A673 (cell line): ENCODE results near the gene RAB38. TPM values are rescaled to one million over a fixed set of nuclear protein-coding genes. Genes with fewer than 3 reads are reported as not detected.
A peak's percentile ranks its signal among the peaks of the same experiment; 100 is the strongest.

Experiments
- Bru-seq: library from RNA; stranded (reverse); fragments of 400-500 nt; gene quantifications from one replicate; lab custom pipeline; 2021; lab: Mats Ljungman, UMichigan
- BruChase-seq, 2 experiments: library from RNA; stranded (reverse); fragments of 400-500 nt; gene quantifications; one replicate each; lab custom pipeline; 2021; lab: Mats Ljungman, UMichigan
- BruUV-seq: library from RNA; stranded (reverse); fragments of 400-500 nt; replicated peaks from 2 replicates; lab custom pipeline; 2021; lab: Mats Ljungman, UMichigan
- CTCF ChIA-PET: fragments of 300-600 bp; sonication (Branson Sonifier 250); formaldehyde crosslinking; loops from one replicate; lab custom pipeline; 2022; ENCODE audit warnings: antibody characterized with exemption; lab: Charles Lee
- POLR2A ChIA-PET: fragments of 300-600 bp; sonication (Branson Sonifier 250); formaldehyde crosslinking; loops from one replicate; lab custom pipeline; 2022; ENCODE audit warnings: antibody characterized with exemption; ENCODE audit not compliant: low non-redundant PET; lab: Charles Lee
- DNase-seq: peaks from one replicate; pipeline ENCODE4 v3.0.0-alpha.2; 2015; ENCODE audit warnings: low spot score
- H3K27ac ChIP-seq: fragments of 200-600 bp; sonication (generic); 2 replicates; pipeline ENCODE4 v1.5.1; 2016; ENCODE audit warnings: mixed run types, low read depth, mild to moderate bottlenecking, mixed read lengths, antibody characterized with exemption, low read length; ENCODE audit not compliant: poor library complexity, severe bottlenecking
- H3K27me3 ChIP-seq: fragments of 200-600 bp; sonication (generic); replicated peaks from 2 replicates; pipeline ENCODE4 v1.6.1; 2017; ENCODE audit warnings: mixed run types, low read depth, mild to moderate bottlenecking, mixed read lengths, antibody characterized with exemption, low read length; ENCODE audit not compliant: insufficient read depth, poor library complexity
- H3K36me3 ChIP-seq: fragments of 200-600 bp; sonication (generic); 2 replicates; pipeline ENCODE4 v1.6.1; 2016; ENCODE audit warnings: mixed run types, mild to moderate bottlenecking, mixed read lengths, antibody characterized with exemption, low read length; ENCODE audit not compliant: insufficient read depth, poor library complexity, severe bottlenecking
- H3K4me1 ChIP-seq: fragments of 200-600 bp; sonication (generic); 2 replicates; pipeline ENCODE4 v1.6.1; 2017; ENCODE audit warnings: mixed run types, mild to moderate bottlenecking, mixed read lengths, antibody characterized with exemption, low read length; ENCODE audit not compliant: insufficient read depth, poor library complexity, severe bottlenecking
- H3K4me3 ChIP-seq: fragments of 200-600 bp; sonication (generic); 2 replicates; pipeline ENCODE4 v1.5.1; 2016; ENCODE audit warnings: low read depth, mixed run types, mild to moderate bottlenecking, mixed read lengths, low read length; ENCODE audit not compliant: poor library complexity, severe bottlenecking
- H3K9me3 ChIP-seq: fragments of 200-600 bp; sonication (generic); 2 replicates; pipeline ENCODE4 v1.6.1; 2016; ENCODE audit warnings: mixed run types, low read depth, mild to moderate bottlenecking, mixed read lengths, antibody characterized with exemption, low read length; ENCODE audit not compliant: poor library complexity, severe bottlenecking
- EZH2 ChIP-seq: fragments of 200-600 bp; sonication (generic); IDR thresholded peaks from 2 replicates; pipeline ENCODE4 v1.6.1; 2017; ENCODE audit warnings: borderline replicate concordance, low read depth, mild to moderate bottlenecking, mixed read lengths, antibody characterized with exemption, low read length; ENCODE audit not compliant: poor library complexity, severe bottlenecking
- intact Hi-C: fragments of 100-400 bp; cut with micrococcal nuclease; formaldehyde crosslinking; loops from one replicate; pipeline ENCODE4 v1.10.0; 2022; ENCODE audit not compliant: unreplicated experiment
- long read RNA-seq: library from polyadenylated mRNA; stranded (forward); transcript quantifications from one replicate; pipeline ENCODE4 v2.0.0, GENCODE V29; 2022
- total RNA-seq: library from RNA; stranded (reverse); gene quantifications from 2 replicates; pipeline ENCODE4 v1.2.3, GENCODE V29; 2021
- TF ChIP-seq, protein P1 (sequence below): fragments of 300-800, 200-600 bp; sonication (generic); conservative IDR thresholded peaks from 2 replicates; pipeline ENCODE4 v1.5.1; 2017; ENCODE audit warnings: low read depth, mild to moderate bottlenecking, antibody characterized with exemption, low read length, moderate library complexity, mixed read lengths

RAB38 gene
- total RNA-seq (1.6 and 1.7 TPM in 2 replicates), Bru-seq, nascent RNA (percentile 37 among the genes with signal in this experiment), BruChase-seq, experiment 1, labeled RNA remaining after a 2-hour chase (percentile 40 among the genes with signal in this experiment), BruChase-seq, experiment 2, labeled RNA remaining after a 6-hour chase (percentile 34 among the genes with signal in this experiment)
- long read RNA-seq, partial matches to known transcripts: 0 of 2 reads
- long read RNA-seq, other reads (novel, unspliced or antisense): 1 of 2 reads

DNA sequence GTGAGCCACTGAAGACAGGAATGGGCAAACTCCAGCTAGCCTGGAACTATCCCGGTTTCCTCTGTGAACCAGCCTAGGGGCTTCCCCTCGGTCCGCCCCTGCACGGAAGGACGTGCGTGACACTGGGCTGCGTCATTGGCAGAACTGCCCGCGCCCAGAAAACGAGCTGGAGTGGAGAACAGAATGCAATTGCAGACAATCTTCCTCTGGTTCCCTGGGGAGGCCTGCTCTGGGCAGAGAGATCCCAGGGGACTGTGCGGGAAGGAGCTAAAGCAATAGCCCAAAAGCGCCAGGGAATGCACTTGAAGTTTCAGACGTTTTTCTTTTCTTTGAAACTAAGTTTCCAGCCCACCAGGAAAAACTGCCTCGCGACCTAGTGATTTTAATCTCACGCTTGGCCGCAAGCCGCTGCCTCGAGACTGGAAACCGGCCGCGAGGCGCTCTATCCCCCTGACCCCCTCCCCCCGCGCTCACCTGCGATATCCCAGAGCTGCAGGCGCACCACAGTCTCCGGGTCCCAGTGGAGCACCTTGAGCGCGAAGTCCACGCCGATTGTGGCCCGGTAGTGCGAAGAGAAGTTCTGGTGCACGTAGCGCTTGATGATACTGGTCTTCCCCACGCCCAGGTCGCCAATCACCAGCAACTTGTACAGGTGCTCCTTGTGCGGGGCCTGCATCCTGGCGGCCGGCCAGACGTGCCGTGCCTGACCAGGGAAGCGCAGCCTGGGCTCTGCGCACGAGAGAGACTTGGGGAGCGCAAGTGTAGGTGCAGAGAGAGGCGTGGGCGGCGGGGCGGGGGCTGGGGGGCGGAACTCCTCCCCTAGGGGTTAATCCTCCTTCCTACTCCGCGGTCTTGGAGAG is at the start of gene RAB38:
TSS of gene RAB38 (minus strand) at position 735 of the 860 bp plus-strand sequence. CDS start at position 676, 59 bp downstream.
- Histone ChIP-seq H3K36me3 (no peaks in the 10 kb centered on the region), H3K4me1 (no peaks in the 10 kb centered on the region), H3K4me3 (peak within 1 kb of the TSS; percentile 44), H3K9me3 (no peaks in the 10 kb centered on the region), H3K27ac (no peak within 1 kb of the TSS), H3K27me3 (peaks cover 4% of the 10 kb centered on the region)
- peak; percentile 85 for DNase-seq
- no TSS peak for BruUV-seq
- ChIA-PET CTCF (no interaction called here), POLR2A (no interaction called here)
- intact Hi-C loops: no loop called here
- TF ChIP-seq EZH2: no peak
- TF ChIP-seq, protein P1, sequence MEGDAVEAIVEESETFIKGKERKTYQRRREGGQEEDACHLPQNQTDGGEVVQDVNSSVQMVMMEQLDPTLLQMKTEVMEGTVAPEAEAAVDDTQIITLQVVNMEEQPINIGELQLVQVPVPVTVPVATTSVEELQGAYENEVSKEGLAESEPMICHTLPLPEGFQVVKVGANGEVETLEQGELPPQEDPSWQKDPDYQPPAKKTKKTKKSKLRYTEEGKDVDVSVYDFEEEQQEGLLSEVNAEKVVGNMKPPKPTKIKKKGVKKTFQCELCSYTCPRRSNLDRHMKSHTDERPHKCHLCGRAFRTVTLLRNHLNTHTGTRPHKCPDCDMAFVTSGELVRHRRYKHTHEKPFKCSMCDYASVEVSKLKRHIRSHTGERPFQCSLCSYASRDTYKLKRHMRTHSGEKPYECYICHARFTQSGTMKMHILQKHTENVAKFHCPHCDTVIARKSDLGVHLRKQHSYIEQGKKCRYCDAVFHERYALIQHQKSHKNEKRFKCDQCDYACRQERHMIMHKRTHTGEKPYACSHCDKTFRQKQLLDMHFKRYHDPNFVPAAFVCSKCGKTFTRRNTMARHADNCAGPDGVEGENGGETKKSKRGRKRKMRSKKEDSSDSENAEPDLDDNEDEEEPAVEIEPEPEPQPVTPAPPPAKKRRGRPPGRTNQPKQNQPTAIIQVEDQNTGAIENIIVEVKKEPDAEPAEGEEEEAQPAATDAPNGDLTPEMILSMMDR: no peak

GRCh38 chr11:88213406-88213805 is 38.2 kb upstream of the RAB38 start:
- no TSS peak for BruUV-seq
- no peaks in the 10 kb centered on the region for H3K9me3 ChIP-seq
- no peaks in the 10 kb centered on the region for H3K4me1 ChIP-seq
- ChIA-PET CTCF (no interaction called here), POLR2A (no interaction called here)
- H3K4me3 ChIP-seq: no peak overlapping the region
- TF ChIP-seq, protein P1: no peak
- no peak for TF ChIP-seq EZH2
- no peak overlapping the region for H3K27ac ChIP-seq
- no peak for DNase-seq
- H3K27me3 ChIP-seq: no peaks in the 10 kb centered on the region
- H3K36me3 ChIP-seq: no peaks in the 10 kb centered on the region
- intact Hi-C loops: no loop called here

- Histone ChIP-seq H3K4me1 (no peaks in the 10 kb centered on the region), H3K4me3 (no peak overlapping the region), H3K27me3 (no peaks in the 10 kb centered on the region), H3K27ac (no peak overlapping the region), H3K36me3 (no peaks in the 10 kb centered on the region), H3K9me3 (no peaks in the 10 kb centered on the region)
- CTCF ChIA-PET: no interaction called here
- TF ChIP-seq, protein P1: no peak
- no peak for TF ChIP-seq EZH2
- BruUV-seq: no TSS peak
- no peak for DNase-seq
- intact Hi-C loops: no loop called here
- POLR2A ChIA-PET: no interaction called here
These were observed 37.1 kb upstream of the RAB38 start for GRCh38 chr11:88212300-88212699.
